CD4-positive, alpha-beta T cell treated with Interleukin-21 for 1 hour (primary cell): ENCODE measurements around the gene CAPZB.

Experiments
- DNase-seq: peaks from one replicate; pipeline ENCODE4 v3.0.0-alpha.2; 2020

Gene CAPZB

DNA sequence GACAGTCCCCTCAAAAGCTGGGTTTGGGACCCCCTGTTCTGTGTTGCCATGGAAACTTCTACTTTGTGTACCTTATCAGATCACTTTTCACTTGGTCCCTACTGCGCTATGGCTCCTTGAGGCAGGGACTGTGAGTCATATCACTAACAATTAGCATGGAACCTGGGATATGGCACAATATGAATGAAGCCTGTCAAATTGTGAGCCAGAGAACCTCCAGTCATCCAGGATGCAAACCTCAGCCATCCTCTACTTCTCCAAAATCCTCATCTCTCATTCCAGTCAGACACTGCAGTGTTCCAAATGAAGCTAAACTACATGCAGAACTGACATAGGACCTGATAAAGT lies 11.2 kb upstream of the CAPZB start:
- DNase-seq: no peak

DNA sequence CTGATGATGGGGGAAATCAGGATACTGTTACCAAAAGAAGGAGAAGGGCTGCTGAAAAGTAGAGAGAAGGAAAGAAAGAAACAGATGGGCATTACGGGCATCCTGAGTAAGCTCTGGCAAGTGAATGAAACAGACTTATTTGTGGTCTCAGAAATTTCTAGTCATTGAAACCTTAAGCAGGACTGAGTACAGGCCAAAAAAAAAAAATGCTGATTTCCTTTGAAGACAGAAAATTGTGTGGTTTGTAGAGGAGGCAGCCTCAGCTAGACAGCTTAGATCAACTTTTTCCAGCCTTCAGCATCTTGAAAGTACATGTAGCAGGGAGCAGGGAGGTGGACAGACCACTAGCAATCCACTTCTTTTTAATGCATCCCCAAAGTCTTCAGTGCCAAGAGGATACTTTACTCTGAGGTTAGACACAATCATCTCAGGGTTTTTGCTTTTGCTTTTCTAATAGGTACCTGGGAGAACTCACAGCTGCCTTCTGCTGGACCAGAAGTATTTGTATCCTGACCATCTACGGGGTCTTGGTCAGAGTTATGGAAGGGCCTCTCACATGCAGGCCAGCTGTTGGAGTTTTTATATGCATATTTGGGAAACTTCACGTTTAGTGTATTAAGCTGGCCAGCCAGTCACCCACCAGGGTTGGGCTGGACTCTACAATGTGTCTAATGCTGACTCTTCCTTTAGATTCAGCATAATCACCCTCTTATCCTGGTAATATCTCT lies 10.6 kb upstream of the CAPZB start:
- no peak for DNase-seq

DNA sequence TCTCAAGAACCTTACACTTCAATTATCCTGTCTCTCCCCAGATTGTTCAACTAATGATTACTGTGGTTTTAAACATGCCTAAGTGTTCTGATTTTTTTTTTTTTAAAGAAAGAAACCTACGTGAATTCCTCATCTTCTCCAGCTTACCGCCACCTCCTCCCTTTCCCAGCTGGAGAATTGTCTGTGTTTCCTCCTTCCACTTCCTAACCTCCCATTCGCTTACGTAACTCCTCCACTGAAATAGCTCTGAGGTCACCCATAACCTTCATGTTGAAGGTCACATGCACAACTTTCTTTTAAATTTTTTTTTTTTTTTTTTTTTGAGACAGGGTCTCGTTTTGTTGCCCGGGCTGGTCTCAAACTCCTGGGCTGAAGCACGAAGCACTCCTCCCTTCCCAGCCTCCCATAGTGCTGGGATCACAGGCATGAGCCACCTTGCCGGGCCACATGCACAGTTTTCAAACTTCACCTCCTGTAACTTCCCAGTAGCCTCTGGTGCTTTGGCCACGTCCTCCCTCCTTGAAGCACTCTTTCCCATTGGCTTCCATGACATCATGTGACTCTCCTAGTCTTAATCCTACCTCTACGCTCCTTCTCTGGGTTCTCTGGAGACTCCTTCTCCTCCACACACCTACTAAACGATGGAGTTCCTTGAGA lies 9.8 kb upstream of the CAPZB start:
- no peak for DNase-seq

DNA sequence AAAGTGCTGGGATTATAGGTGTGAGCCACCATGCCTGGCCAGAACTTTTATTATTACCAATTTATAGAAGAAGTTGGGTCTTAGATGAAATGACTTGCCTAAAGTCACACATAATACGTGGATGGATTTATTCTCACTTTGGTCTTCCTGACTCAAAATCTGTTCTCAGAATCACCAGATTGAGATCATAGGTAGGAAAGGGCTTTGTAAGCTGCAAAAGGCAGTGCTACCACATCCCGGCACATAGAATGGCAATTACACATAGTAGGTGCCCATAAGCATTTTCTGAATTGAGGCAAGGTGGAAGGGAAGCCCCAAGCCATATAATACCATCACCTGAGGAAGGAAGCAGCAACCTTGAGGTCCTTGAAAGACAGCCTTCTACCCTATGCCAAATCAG lies 8.2 kb upstream of the CAPZB start:
- DNase-seq: no peak

DNA sequence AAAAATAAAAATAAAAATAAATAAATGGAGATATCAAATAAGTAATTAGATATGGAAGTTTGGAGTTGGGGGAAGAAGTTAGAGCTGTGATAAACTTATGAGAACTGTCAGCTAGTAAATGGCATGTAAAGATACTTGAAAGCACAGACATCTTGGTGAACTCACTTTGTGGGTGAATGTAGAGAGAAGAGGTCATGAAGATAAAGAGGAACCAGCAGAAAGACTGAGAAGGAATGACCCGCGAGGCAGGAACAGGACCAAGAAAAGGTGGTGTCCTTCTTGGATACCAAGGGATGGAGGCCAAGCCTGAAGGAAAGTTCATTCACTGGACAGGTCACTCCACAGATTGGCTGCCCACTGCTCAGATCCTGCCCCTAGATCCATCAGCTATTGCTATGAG lies 4.7 kb upstream of the CAPZB start:
- DNase-seq: no peak

DNA sequence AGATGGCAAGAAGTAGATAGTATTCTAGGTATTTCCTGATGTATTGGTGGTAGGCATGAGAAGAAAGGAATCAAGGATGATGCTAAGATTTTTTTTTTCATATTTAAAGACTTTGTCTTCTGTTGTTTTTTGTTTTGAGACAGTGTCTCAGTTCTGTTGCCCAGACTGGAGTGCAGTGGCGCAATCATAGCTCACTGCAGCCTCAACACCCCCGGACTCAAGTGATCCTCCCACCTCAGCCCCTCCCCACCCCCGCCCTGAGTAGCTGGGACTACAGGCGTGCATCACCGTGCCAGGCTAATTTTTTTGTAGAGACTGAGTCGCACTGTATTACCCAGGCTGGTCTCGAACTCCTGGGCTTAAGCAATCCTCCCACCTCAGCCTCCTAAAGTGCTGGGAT lies 2.8 kb upstream of the CAPZB start:
- no peak for DNase-seq

DNA sequence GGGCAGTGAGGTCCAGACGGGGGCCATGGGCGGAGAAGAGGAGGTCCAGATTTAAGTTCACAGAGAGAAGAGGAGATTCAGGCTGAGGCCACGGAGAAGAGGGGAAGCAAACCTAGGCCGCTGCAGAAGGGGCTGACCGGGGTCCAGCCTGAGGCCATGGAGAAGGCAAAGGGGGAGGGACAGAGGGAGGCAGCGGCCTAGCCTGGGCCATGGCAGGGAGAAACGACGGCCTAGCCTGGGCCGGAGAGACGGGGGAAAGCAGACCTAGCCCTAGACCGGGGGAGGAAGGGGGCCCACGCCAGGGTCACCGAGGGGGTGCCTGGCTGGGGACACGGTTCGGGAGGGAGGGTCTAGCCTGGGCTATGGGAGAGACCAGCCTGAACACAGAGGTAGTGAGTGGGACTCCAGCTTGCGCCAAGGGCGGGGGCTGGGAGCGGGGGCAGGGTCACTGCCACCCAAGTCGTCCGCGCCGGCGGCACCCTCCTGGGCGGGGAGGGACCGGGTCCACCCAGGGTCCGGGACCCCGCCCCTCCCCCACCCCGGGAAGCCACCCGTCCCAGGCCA lies 459 bp downstream of the CAPZB start:
- DNase-seq: peak; percentile 30

DNA sequence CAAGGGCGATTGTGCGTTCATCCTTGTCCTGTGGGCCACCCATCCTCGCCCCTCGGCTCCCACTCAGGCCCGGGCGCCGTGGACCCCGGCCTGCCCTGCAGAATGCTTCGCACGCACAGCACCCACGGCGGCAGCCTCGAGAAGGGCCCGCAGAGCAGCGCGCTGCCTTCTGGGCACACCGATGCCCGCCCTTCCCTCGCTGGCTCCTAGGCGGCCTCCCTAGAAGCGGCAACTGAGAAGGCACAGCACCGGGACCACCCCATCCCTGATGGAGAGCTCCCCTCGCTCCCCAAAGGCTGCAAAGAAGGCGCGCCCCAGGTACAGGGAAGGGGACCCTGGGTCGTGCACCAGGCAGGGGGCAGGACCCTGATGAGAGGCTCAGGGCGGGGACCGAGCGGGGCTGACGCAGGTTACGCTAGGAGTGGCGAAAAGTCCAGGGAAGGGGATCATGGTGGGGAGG lies 971 bp downstream of the CAPZB start:
- DNase-seq: peak; percentile 24

DNA sequence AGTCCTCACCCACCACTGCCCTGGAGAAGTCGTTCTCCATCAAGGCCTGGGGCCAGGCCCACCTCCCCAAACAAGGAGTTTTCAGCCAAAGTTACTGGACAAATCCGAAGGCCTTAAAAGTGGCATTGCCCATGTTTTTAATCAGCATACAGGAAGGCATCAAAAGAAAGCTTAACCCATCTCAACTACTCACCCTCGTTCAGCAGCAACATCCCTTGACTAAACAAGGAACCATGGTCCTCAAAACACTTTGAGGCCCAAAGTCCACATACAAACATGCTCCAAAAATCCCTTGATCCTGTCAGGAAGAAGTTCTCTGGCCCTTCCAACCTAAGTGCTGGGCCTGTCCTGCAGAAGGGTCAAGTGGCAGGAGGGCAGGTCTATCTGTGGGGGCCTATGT lies 1.6 kb downstream of the CAPZB start:
- DNase-seq: no peak

DNA sequence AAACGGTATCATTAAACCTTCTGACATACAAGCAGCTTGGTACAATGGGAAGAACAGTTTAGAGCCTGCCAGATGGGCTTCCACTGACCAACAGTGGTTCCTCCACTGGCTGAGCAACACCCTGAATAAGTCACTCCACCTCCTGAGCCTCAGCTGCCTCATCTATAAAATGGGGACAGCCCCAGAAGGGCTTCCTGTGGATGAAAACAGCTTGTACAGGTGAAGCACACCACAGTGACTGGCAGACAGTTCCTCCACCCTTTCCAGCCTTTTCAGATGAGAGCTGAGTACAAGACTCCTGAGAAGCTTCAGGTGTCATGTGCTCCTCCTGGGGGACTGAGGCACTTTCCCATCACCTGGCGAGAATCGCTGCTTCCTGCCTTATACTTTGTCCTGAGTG lies 2.1 kb downstream of the CAPZB start:
- DNase-seq: peak; percentile 60

DNA sequence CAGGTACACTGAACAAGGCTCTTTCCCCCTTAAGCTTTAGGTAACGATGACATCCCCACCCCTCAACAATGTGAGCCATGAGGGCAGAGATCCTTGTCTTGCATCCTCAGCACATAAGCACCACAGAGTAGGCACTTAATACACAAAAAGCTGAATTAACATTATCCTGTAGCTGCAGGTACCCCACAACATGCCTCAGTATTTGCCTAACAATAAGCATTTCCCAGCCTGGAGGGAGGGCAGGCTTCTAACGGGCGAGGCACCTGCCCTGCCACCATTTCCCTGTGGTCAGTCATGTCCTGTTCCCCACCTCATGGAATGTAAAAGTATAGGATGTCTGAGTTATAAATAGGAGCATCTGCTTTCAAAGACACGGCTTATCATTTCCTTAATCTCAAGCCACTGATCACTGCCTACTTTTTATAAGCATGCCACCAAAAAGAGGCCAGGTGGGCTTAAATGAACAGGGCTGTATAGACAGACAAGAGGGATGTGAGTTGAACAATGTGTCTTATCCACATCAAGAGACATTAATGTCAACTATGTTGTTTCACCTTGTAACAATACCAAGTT lies 3.4 kb downstream of the CAPZB start:
- no peak for DNase-seq

DNA sequence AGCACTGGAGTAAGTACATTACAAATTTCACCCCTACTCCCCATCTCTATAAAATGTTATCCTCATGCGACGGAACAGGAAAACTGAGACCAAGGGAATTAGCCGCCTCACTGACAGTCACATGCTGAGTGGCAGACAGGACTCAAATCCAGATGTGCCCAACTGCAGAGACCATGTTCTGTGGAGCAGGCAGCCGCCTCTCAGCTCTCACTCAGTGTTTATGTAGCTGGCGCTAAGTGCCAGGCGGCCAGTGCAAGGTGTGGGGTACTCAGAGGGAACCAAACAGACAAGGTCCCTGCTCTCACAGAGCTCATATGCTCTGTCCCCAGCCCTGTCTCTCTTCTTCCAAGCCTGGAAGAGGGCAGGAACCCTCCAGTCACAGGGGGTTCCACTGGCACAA lies 5.1 kb downstream of the CAPZB start:
- DNase-seq: no peak

DNA sequence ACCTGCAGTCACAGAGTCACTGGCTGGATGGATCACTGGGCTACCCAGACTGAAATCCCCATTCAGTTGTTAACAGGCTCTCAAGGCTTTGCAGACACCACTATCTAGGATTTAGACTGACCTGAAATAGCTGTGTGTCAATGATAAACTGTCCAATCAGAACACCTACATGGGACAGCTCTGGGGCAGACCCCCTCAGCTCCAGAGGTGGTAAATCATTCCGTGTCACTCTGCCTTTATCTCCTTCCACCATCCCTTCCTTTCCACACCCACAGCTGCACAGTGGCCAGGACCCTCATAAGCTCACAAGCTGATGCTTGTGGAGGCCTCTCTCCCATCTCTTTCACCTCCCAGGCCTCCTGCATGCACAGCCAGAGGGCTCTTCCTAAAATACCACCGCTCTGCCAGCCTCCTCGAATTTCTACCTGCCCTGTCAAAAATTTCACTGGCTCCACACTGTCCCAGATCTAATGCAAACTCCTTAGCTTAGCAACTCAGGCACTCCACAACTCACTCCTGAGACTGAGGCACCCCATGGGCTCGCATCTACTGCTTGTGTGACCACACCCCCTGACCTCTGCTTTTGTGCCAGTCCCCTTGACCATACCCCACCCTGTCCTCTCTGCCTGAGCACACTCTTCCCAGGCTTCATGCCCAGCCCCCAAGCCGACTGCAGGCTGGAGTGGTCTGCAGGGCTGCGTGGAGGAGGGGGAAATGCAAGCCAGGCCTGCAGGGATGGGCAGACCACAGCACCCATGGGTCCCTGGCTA lies 5.8 kb downstream of the CAPZB start:
- DNase-seq: no peak

DNA sequence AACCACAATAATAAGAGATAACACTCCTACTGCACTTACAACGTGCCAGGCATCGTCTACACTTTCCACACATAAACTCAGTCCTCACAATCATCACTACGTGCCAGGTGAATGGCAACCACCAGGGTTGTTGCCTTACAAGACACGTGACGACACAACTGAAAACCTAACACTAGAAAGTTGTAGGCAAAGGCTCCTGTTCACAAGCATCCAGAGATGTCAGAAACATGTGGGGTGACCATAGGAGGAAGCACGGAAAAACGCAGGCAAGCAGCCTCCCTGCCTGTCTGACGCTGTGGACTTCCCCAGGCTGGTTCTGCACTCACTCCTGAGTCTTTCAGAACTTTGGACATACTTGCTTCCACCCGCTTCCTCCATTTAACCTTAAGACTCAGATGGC lies 7.0 kb downstream of the CAPZB start:
- DNase-seq: peak; percentile 17

DNA sequence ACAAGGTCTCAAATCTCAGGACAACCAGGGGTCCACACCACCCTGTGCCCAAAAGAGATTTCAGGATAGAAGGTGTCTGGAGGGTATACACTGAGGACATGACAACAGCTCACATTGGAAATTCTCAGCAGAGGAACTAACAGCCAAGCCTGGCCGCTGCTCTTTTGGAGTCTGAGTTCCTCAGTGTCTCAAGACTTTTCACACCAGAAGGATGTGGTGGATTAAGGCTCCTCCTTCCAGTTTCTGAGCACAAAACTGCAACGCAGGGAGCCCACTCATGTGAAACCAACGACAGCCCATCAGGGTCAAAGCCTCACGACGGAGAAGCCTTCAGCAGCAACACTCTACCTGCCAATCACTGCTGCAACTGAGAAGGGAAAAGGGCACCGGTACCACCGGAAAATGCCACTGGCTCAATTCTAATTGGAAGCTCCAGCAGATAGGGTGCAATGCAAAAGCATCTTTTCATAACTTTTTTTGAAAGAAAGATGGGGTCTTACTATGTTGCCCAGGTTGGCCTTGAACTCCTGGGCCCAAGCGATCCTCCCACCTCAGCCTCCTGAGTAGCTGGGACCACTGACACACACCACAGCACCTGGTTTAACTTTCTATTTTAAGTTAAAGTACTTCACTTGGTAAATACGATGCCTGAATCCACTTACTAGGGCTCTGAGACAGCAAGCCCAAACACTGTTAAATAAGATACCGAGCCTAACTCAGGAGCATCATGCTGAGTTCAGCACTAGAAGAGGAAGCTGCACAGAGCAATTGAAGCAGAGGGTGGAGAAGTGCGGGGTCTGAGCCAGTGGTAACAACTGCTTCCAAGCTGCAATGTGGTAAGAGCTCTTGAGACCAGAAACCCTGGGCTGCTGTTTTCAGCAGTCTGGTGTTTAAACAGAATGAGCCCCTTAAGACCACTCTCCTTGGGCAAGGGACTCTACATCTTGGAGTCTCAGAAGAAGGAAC lies 7.8 kb downstream of the CAPZB start:
- DNase-seq: peak; percentile 67

DNA sequence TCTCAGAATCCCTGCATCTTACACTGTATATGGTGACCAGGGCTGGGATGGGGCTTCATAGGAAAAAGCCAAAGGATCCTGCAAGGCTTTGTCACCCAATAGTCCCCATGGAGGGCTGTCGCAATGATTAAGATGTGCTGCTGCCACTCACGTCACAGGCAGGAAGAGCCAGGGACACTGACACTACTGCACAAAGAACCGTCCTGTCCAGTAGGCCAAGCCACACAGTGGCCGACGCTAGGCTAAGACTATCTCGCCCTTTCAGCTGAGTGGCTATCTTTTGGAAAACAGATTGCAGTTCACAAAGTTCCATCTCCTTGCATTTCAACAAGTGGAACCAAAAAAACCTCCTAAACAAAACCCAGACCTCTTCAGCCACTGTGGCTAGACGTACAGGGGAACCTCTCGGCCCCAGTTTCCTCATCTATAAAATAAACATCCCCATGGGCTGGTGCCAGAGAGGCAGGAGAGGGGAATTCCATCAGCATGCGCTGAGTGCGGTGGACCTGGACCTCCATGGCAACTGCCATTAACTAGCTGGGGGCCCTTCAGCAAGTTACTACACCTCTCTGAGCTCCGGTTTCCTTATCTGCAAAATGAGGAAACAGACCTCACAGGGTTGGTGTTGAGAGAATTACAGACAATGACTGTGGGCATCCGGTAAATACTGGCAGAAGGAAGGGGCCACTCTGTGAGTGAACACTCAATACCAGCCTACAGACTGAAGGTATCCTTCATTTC lies 8.7 kb downstream of the CAPZB start:
- peak; percentile 79 for DNase-seq

DNA sequence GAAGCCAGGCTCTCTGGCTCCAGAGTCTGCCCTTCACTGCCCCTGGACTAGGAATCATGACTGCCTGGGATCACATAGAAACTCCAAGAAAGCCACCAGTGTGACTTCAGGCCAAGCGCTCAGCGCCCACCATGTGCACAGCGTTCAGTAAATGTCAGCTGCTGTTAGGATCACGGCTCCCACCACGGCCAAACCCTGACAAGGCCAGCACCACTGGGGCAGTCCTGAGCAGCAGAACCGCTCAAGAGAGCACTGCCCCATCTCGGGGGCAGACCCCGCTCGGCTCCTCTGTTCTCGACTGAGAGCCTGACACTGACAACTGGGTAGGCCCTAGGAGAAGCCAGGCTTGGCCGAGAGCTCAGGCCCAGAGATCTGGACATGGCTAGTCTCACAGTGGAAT lies 10.0 kb downstream of the CAPZB start:
- no peak for DNase-seq

DNA sequence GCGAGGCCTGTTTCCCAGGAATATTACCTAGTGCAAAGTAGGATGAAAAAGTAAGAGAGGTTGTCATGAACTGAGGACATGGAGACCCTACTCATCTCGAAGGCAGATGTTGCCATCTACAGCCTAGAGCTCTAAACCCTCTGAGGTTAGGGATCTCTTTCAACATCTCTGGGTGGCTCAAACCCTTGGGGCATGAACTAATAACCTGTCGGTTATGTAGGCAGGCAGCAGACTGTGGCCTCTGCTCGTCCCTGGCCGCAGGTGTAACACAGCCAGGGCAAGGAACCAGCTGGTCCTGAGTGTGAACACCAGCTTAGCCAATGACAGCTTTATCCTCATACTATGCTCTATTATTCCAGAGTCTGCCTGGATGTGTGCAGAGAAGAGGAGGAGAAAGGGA lies 13.2 kb downstream of the CAPZB start:
- DNase-seq: no peak

DNA sequence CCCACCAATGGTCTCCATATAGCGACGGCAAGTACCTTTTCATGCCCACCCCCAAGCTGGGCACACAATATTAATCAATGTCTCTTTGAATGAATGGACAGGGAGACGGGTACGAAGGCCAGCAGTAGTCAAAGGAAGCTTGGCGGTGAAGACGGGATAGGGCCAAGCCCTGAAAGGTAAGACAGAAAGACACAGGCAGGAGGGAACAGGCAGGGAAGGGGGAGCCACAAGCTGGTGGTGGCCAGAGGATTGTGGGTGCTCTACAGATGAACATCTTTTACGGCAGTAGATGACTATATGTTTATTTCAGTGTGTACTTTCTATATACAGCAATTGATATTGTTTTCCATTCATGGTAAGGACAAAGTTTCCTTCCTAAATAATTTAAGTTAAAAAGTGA lies 16.3 kb downstream of the CAPZB start:
- no peak for DNase-seq

DNA sequence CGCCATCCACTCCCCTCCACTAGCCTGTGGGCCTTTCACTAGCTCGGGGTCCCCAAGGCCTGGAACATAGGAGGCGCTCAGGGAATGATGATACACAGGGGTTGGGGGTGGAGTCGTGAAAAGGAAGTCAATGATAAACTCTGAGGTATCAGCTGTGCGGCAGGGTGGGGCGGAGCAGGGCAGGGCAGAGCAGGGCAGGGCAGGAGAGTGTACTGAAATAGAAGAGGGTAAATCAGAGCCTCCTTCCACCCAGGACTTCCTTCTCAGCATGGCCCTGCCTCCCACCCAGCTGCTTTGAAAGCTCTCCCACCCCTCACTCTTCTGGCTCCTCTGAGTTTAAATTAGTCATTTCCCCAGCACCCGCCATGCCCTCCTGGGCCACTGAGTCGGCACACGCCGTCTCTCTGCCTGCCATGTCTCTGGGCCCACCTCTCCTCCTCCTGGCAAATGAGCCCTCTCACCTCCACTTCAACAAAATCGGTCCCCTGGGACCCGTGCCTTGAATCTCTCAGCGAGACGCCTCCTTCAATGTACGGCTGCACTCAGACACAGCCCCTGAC lies 16.9 kb downstream of the CAPZB start:
- peak; percentile 74 for DNase-seq
